Femur (tissue), 1 donor: Measurements from ENCODE around the gene SLC2A10.

ENCODE experiments used
- DNase-seq: peaks from one replicate; pipeline ENCODE4 v3.0.0-alpha.2; 2017

The SLC2A10 gene

GRCh38 chr20:46682063-46682821 is 27.2 kb upstream of the SLC2A10 start:
- no peak for DNase-seq

GRCh38 chr20:46683011-46683667 is 26.3 kb upstream of the SLC2A10 start:
- no peak for DNase-seq

GRCh38 chr20:46683668-46683938 is 25.8 kb upstream of the SLC2A10 start:
- no peak for DNase-seq

GRCh38 chr20:46683939-46684750 is 25.3 kb upstream of the SLC2A10 start:
- peak; percentile 75 for DNase-seq

- no peak for DNase-seq
Observed at GRCh38 chr20:46688151-46689081, 21.0 kb upstream of the SLC2A10 start.

- DNase-seq: peak; percentile 99
Observed at GRCh38 chr20:46689082-46689753, 20.2 kb upstream of the SLC2A10 start, which contains the start of gene TP53RK. TSS of gene TP53RK (minus strand) at chr20:46689444. CDS start at chr20:46689414, 30 bp downstream.

- DNase-seq: no peak
Observed at GRCh38 chr20:46689754-46690085, 19.7 kb upstream of the SLC2A10 start.

GRCh38 chr20:46690219-46691106 is 19.0 kb upstream of the SLC2A10 start:
- no peak for DNase-seq

GRCh38 chr20:46691196-46691595 is 18.3 kb upstream of the SLC2A10 start:
- DNase-seq: no peak

- no peak for DNase-seq
Observed at GRCh38 chr20:46694484-46694883, 15.0 kb upstream of the SLC2A10 start.

GRCh38 chr20:46695892-46696291 is 13.6 kb upstream of the SLC2A10 start:
- DNase-seq: peak; percentile 50

GRCh38 chr20:46696791-46697279 is 12.6 kb upstream of the SLC2A10 start:
- DNase-seq: no peak

GRCh38 chr20:46698788-46699187 is 10.7 kb upstream of the SLC2A10 start:
- no peak for DNase-seq

GRCh38 chr20:46699651-46700359 is 9.6 kb upstream of the SLC2A10 start:
- DNase-seq: no peak

- DNase-seq: no peak
Observed at GRCh38 chr20:46700481-46700880, 9.0 kb upstream of the SLC2A10 start.

- DNase-seq: no peak
Observed at GRCh38 chr20:46701057-46701456, 8.4 kb upstream of the SLC2A10 start.

- DNase-seq: no peak
Observed at GRCh38 chr20:46701556-46701955, 7.9 kb upstream of the SLC2A10 start.

GRCh38 chr20:46701986-46702385 is 7.5 kb upstream of the SLC2A10 start:
- DNase-seq: no peak

- DNase-seq: no peak
Observed at GRCh38 chr20:46702447-46703203, 6.8 kb upstream of the SLC2A10 start.
